Kidney (tissue), 22 donors: Measurements from ENCODE around the gene SH3GL3. TPM values are rescaled to one million over a fixed set of nuclear protein-coding genes. Genes with fewer than 3 reads are reported as not detected.

Experiments
- DNase-seq, 5 donors: peaks; one replicate each; pipeline ENCODE4 v3.0.0-alpha.2; 2013 to 2020
- FAIRE-seq: peaks from 2 replicates; lab custom pipeline; 2012; peaks lifted over from hg19 to GRCh38; lab: Jason Lieb, UNC
- H3K27ac ChIP-seq, 2 donors: one replicate each; pipeline ENCODE4 v1.7.0; 2013; ENCODE audit warnings: low read depth in 2 of 2, low read length in 2 of 2, inconsistent platforms in 1 of 2
- H3K27me3 ChIP-seq: one replicate; pipeline ENCODE4 v1.7.1; 2013; ENCODE audit warnings: low read length, inconsistent platforms; ENCODE audit not compliant: control insufficient read depth, insufficient read depth
- H3K36me3 ChIP-seq, 3 donors: one replicate each; pipeline versions ENCODE4 v1.7.0 to v1.7.1; 2013; ENCODE audit warnings: low read length in 3 of 3, control low read depth in 1 of 3, inconsistent platforms in 1 of 3; ENCODE audit not compliant: insufficient read depth in 3 of 3, control insufficient read depth in 2 of 3
- H3K4me1 ChIP-seq, 3 donors: one replicate each; pipeline versions ENCODE4 v1.7.0 to v1.7.1; 2013; ENCODE audit warnings: low read length in 3 of 3, inconsistent platforms in 1 of 3, low read depth in 1 of 3; ENCODE audit not compliant: control insufficient read depth in 2 of 3, insufficient read depth in 2 of 3
- H3K4me3 ChIP-seq, 3 donors: one replicate each; pipeline versions ENCODE4 v1.7.0 to v1.8.1; 2013; ENCODE audit warnings: low read length in 3 of 3, control low read depth in 1 of 3, inconsistent platforms in 1 of 3
- H3K9ac ChIP-seq, 3 donors: one replicate each; pipeline versions ENCODE4 v1.7.0 to v1.7.1; 2013; ENCODE audit warnings: low read length in 3 of 3, control low read depth in 1 of 3, inconsistent platforms in 1 of 3
- H3K9me3 ChIP-seq, 3 donors: one replicate each; pipeline versions ENCODE4 v1.7.0 to v1.7.1; 2013; ENCODE audit warnings: low read length in 3 of 3, control low read depth in 1 of 3, inconsistent platforms in 1 of 3; ENCODE audit not compliant: control insufficient read depth in 2 of 3, insufficient read depth in 1 of 3
- CTCF ChIP-seq: IDR thresholded peaks from 3 replicates; pipeline ENCODE4 v1.5.1; 2012; ENCODE audit warnings: mild to moderate bottlenecking, moderate library complexity, borderline replicate concordance; ENCODE audit not compliant: insufficient read depth; ENCODE audit errors: extremely low read depth
- intact Hi-C: fragments of 100-400 bp; cut with DNase I; formaldehyde crosslinking; loops from one replicate; pipeline ENCODE4 v1.11.1; 2022
- long read RNA-seq, 10 donors: library from polyadenylated mRNA in 1 of 10; unstranded in 1 of 10; transcript quantifications; one replicate each; pipeline ENCODE4 v2.0.0 and lab custom pipeline, GENCODE V29; 2021 to 2026
- polyA plus RNA-seq: library from polyadenylated mRNA; stranded (reverse); fragments of 350-450 nt; fragmentation: Illumina TruSeq; extraction: RNeasy Lipid Tissue Mini Kit (QIAGEN cat#74804); gene quantifications from one replicate; pipeline ENCODE4 v1.2.3, GENCODE V29; 2014; ENCODE audit warnings: low read depth, low replicate concordance; ENCODE audit not compliant: insufficient read depth
- total RNA-seq: library from RNA; stranded (reverse); fragmentation: NEBNext Ultra II Directional; extraction: Animal tissue kit (Norgen Biotek cat#: 25700); gene quantifications from one replicate; pipeline ENCODE4 v1.2.1, GENCODE V29; 2021
- donor health status: control.
- donor health status: control.
- donor health status: control.
- donor health status: control.
- donor health status: control.
- donor health status: DM: yes; HTN: yes; CAD: no.
- donor health status: Normal renal cell carcinoma (clear cell type).

SH3GL3 gene
- total RNA-seq: 0.47 TPM
- not detected for polyA plus RNA-seq
- long read RNA-seq, donor 1, partial matches to known transcripts: 0 of 2 reads
- long read RNA-seq, donor 1, other reads (novel, unspliced or antisense): 0 of 2 reads
- long read RNA-seq, donor 2, partial matches to known transcripts: 0 of 3 reads
- long read RNA-seq, donor 2, other reads (novel, unspliced or antisense): 0 of 3 reads
- long read RNA-seq, donor 3, partial matches to known transcripts: 0 of 3 reads
- long read RNA-seq, donor 3, other reads (novel, unspliced or antisense): 0 of 3 reads
- long read RNA-seq, donor 4, partial matches to known transcripts: 0 of 7 reads
- long read RNA-seq, donor 4, other reads (novel, unspliced or antisense): 0 of 7 reads
- long read RNA-seq, donor 5, partial matches to known transcripts: 0 of 1 reads
- long read RNA-seq, donor 5, other reads (novel, unspliced or antisense): 0 of 1 reads
- long read RNA-seq, donor 6, partial matches to known transcripts: 0 of 4 reads
- long read RNA-seq, donor 6, other reads (novel, unspliced or antisense): 0 of 4 reads
- long read RNA-seq, donor 7: 0 reads
- long read RNA-seq, donor 8: 0 reads
- long read RNA-seq, donor 9: 0 reads
- long read RNA-seq, donor 10, partial matches to known transcripts: 0 of 3 reads
- long read RNA-seq, donor 10, other reads (novel, unspliced or antisense): 0 of 3 reads

- intact Hi-C loops: loop anchor here (10.0 kb wide), 1 partner anchor 118 kb away; no protein-coding TSS in a partner anchor
- H3K36me3 ChIP-seq: no peaks in the 10 kb centered on the region
- H3K9ac ChIP-seq: peak within 1 kb of the TSS in 1 of 3 donors; percentile 3
- H3K9me3 ChIP-seq: no peaks in the 10 kb centered on the region
- peak; percentile 91 to 96 (median 93) for DNase-seq
- H3K27me3 ChIP-seq: no peaks in the 10 kb centered on the region
- no peak within 1 kb of the TSS for H3K27ac ChIP-seq
- peak within 1 kb of the TSS in 2 of 3 donors; percentile 58 to 63 for H3K4me3 ChIP-seq
- no peak for TF ChIP-seq CTCF
- no peak for FAIRE-seq
- peaks cover 0 to 2% (median 0%) of the 10 kb centered on the region in 3 donors for H3K4me1 ChIP-seq
These were observed at the start of gene SH3GL3 for GRCh38 chr15:83446904-83447709. SH3GL3 (plus strand) TSS chr15:83447341; CDS start chr15:83447534, 193 bp downstream.

GRCh38 chr15:83398626-83399025 is 48.5 kb upstream of the SH3GL3 start:
- no peak for DNase-seq
- H3K27me3 ChIP-seq: peaks cover 3% of the 10 kb centered on the region
- TF ChIP-seq CTCF: no peak
- H3K4me1 ChIP-seq: no peaks in the 10 kb centered on the region
- H3K27ac ChIP-seq: no peak overlapping the region
- no peak for FAIRE-seq
- H3K9ac ChIP-seq: no peak overlapping the region
- H3K36me3 ChIP-seq: no peaks in the 10 kb centered on the region
- H3K9me3 ChIP-seq: no peaks in the 10 kb centered on the region
- intact Hi-C loops: no loop called here
- H3K4me3 ChIP-seq: no peak overlapping the region

GRCh38 chr15:83404121-83404520 is 43.0 kb upstream of the SH3GL3 start:
- H3K4me3 ChIP-seq: no peak overlapping the region

More at GRCh38 chr15:83404121-83404520, 43.0 kb upstream of the SH3GL3 start:
- no peak overlapping the region for H3K9ac ChIP-seq
- H3K4me1 ChIP-seq: no peaks in the 10 kb centered on the region
- H3K27me3 ChIP-seq: no peaks in the 10 kb centered on the region
- no peak for TF ChIP-seq CTCF
- no peak for DNase-seq
- no peaks in the 10 kb centered on the region for H3K9me3 ChIP-seq
- H3K27ac ChIP-seq: no peak overlapping the region
- intact Hi-C loops: no loop called here
- no peaks in the 10 kb centered on the region for H3K36me3 ChIP-seq
- FAIRE-seq: no peak
